Measurements from ENCODE around the gene GRIN1.

The GRIN1 gene

DNA sequence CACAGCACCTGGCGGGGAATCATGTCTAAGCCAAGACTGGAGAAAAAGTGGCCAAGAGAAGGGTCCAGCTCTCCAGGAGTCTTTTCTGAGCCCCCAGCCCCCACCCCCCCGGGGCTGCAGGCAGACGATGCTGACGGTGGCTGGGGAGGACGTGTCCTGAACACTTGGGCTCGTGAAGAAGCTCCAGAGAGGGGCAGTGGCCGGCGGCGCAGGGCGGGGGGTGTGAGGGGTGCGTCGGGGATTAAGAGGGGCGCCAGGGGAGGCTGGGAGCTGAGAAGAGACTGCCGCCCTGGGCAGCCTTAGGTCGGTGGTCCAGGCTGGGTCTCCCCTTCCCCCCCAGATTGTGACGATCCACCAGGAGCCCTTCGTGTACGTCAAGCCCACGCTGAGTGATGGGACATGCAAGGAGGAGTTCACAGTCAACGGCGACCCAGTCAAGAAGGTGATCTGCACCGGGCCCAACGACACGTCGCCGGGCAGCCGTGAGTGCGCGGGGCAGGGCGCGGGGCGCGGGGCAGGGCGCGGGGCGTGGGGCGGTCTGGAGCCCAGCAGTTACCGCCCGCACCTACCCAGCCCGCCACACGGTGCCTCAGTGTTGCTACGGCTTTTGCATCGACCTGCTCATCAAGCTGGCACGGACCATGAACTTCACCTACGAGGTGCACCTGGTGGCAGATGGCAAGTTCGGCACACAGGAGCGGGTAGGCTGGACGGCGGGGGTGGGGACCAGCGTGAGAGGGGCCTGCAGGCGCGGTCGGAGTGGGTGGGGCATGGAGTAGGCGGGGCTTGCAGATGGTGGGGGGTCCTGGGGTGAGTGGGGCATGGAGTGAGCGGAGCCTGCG lies 22.0 kb downstream of the GRIN1 start:
- Histone ChIP-seq H3K27ac (ENCODE audit: low read depth in 2 of 2, low read length in 2 of 2) (no peak overlapping the region), H3K4me3 (ENCODE audit: low read length in 2 of 2) (no peak overlapping the region), H3K9ac (ENCODE audit: low read depth in 1 of 2, low read length in 2 of 2) (no peak overlapping the region), H3K36me3 (ENCODE audit: control insufficient read depth in 2 of 2, insufficient read depth in 2 of 2, low read length in 2 of 2) (no peaks in the 10 kb centered on the region), H3K9me3 (ENCODE audit: control insufficient read depth in 2 of 2, low read length in 2 of 2) (no peaks in the 10 kb centered on the region), H3K27me3 (ENCODE audit: control insufficient read depth in 2 of 2, insufficient read depth in 2 of 2, low read length in 2 of 2) (peaks cover 38 to 39% of the 10 kb centered on the region in 2 donors), H3K4me1 (ENCODE audit: control insufficient read depth in 2 of 2, insufficient read depth in 2 of 2, low read length in 2 of 2) (peaks cover 6 to 9% of the 10 kb centered on the region in 2 donors)

DNA sequence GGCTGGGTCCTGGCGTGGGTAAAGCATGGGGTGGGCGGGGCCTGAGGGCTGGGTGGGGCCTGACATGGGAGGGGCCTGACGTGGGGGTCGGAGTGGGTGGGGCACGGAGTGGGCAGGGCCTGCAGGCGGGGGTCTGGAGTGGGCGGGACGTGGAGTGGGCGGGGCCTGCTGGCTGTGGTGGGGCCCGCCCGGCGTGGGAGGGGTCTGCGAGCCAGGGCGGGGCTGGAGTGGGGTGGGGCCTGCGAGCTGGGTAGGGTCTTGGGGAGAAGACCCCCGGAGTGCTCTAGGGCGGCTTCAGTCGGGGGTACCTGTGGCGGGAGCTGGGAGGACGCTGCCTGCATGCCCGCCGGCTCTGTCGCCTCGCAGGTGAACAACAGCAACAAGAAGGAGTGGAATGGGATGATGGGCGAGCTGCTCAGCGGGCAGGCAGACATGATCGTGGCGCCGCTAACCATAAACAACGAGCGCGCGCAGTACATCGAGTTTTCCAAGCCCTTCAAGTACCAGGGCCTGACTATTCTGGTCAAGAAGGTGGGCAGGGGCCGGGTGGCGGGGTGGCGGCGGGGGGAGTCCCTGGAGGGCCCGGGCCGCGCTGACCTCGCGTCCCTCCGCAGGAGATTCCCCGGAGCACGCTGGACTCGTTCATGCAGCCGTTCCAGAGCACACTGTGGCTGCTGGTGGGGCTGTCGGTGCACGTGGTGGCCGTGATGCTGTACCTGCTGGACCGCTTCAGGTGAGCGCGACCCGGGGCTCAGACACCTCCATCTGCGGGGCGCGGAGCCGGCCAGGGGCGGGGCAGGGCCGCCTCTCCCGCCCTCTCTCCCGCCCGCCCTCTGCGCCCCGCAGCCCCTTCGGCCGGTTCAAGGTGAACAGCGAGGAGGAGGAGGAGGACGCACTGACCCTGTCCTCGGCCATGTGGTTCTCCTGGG lies 22.9 kb downstream of the GRIN1 start:
- H3K4me1 ChIP-seq (ENCODE audit: control insufficient read depth in 2 of 2, insufficient read depth in 2 of 2, low read length in 2 of 2): peaks cover 2 to 10% of the 10 kb centered on the region in 2 donors
- no peak overlapping the region for H3K9ac ChIP-seq (ENCODE audit: low read depth in 1 of 2, low read length in 2 of 2)
- no peaks in the 10 kb centered on the region for H3K36me3 ChIP-seq (ENCODE audit: control insufficient read depth in 2 of 2, insufficient read depth in 2 of 2, low read length in 2 of 2)
- H3K9me3 ChIP-seq (ENCODE audit: control insufficient read depth in 2 of 2, low read length in 2 of 2): no peaks in the 10 kb centered on the region
- H3K27me3 ChIP-seq (ENCODE audit: control insufficient read depth in 2 of 2, insufficient read depth in 2 of 2, low read length in 2 of 2): peaks cover 41 to 48% of the 10 kb centered on the region in 2 donors
- no peak overlapping the region for H3K27ac ChIP-seq (ENCODE audit: low read depth in 2 of 2, low read length in 2 of 2)
- H3K4me3 ChIP-seq (ENCODE audit: low read length in 2 of 2): no peak overlapping the region

DNA sequence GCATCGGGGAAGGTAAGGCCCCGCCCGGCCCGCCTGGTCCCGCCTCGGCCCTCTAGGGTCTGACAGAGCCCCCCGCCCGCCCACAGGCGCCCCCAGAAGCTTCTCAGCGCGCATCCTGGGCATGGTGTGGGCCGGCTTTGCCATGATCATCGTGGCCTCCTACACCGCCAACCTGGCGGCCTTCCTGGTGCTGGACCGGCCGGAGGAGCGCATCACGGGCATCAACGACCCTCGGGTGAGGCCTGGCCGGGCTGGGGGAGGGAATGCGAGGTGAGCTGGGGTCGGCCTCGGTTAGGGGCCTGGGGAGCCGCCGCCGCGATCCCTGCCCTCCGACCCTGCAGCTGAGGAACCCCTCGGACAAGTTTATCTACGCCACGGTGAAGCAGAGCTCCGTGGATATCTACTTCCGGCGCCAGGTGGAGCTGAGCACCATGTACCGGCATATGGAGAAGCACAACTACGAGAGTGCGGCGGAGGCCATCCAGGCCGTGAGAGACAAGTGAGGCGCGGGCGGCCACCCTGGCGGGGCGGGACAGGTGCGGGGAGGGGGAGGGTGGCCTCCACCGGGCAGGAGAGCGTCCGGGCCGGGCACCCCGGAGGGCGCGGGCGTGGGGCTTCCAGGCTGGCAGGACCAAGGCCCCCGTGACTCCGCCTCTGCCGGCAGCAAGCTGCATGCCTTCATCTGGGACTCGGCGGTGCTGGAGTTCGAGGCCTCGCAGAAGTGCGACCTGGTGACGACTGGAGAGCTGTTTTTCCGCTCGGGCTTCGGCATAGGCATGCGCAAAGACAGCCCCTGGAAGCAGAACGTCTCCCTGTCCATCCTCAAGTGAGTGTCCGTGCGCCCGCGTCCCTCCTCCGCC lies 23.8 kb downstream of the GRIN1 start:
- peak overlapping the region in 1 of 2 donors; percentile 35 for H3K4me3 ChIP-seq (ENCODE audit: low read length in 2 of 2)
- no peaks in the 10 kb centered on the region for H3K36me3 ChIP-seq (ENCODE audit: control insufficient read depth in 2 of 2, insufficient read depth in 2 of 2, low read length in 2 of 2)
- H3K9me3 ChIP-seq (ENCODE audit: control insufficient read depth in 2 of 2, low read length in 2 of 2): no peaks in the 10 kb centered on the region
- H3K27ac ChIP-seq (ENCODE audit: low read depth in 2 of 2, low read length in 2 of 2): no peak overlapping the region
- peaks cover 37 to 45% of the 10 kb centered on the region in 2 donors for H3K27me3 ChIP-seq (ENCODE audit: control insufficient read depth in 2 of 2, insufficient read depth in 2 of 2, low read length in 2 of 2)
- no peak overlapping the region for H3K9ac ChIP-seq (ENCODE audit: low read depth in 1 of 2, low read length in 2 of 2)
- peaks cover 2 to 10% of the 10 kb centered on the region in 2 donors for H3K4me1 ChIP-seq (ENCODE audit: control insufficient read depth in 2 of 2, insufficient read depth in 2 of 2, low read length in 2 of 2)

DNA sequence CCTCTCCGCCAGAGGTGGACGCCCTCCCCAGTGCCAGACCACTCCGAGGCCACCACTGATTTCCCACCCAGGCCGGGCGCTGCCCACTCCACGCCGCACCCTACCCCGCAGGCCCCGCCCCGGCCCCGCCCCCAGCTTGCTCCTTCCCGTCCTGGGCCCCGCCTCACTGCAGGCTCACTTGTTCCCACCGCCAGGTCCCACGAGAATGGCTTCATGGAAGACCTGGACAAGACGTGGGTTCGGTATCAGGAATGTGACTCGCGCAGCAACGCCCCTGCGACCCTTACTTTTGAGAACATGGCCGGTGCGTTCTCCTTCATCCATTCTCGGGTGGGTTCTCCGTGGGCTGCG lies 24.4 kb downstream of the GRIN1 start:
- Histone ChIP-seq H3K4me3 (ENCODE audit: low read length in 2 of 2) (peak overlapping the region in 1 of 2 donors; percentile 35), H3K27ac (ENCODE audit: low read depth in 2 of 2, low read length in 2 of 2) (no peak overlapping the region), H3K9ac (ENCODE audit: low read depth in 1 of 2, low read length in 2 of 2) (no peak overlapping the region), H3K27me3 (ENCODE audit: control insufficient read depth in 2 of 2, insufficient read depth in 2 of 2, low read length in 2 of 2) (peaks cover 33 to 44% of the 10 kb centered on the region in 2 donors), H3K4me1 (ENCODE audit: control insufficient read depth in 2 of 2, insufficient read depth in 2 of 2, low read length in 2 of 2) (peaks cover 6 to 14% of the 10 kb centered on the region in 2 donors), H3K36me3 (ENCODE audit: control insufficient read depth in 2 of 2, insufficient read depth in 2 of 2, low read length in 2 of 2) (no peaks in the 10 kb centered on the region), H3K9me3 (ENCODE audit: control insufficient read depth in 2 of 2, low read length in 2 of 2) (no peaks in the 10 kb centered on the region)

DNA sequence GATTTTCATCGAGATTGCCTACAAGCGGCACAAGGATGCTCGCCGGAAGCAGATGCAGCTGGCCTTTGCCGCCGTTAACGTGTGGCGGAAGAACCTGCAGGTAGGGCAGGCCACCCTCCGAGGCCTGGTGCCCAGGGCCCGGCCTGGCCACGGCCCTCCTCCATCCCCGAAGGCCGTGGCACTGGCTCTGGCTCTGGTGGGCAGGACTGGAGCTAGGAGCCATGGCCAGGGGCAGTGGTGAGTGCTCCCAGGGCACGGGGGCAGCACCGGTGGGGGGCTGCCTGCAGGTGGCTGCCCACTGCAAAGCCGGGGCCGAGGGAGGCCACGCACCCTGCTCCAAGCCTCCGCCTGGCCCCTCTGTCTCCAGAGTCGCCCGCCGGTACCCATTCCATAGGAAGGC lies 24.9 kb downstream of the GRIN1 start:
- no peak overlapping the region for H3K27ac ChIP-seq (ENCODE audit: low read depth in 2 of 2, low read length in 2 of 2)
- H3K27me3 ChIP-seq (ENCODE audit: control insufficient read depth in 2 of 2, insufficient read depth in 2 of 2, low read length in 2 of 2): peaks cover 31 to 42% of the 10 kb centered on the region in 2 donors
- no peaks in the 10 kb centered on the region for H3K36me3 ChIP-seq (ENCODE audit: control insufficient read depth in 2 of 2, insufficient read depth in 2 of 2, low read length in 2 of 2)
- H3K9me3 ChIP-seq (ENCODE audit: control insufficient read depth in 2 of 2, low read length in 2 of 2): no peaks in the 10 kb centered on the region
- H3K9ac ChIP-seq (ENCODE audit: low read depth in 1 of 2, low read length in 2 of 2): no peak overlapping the region
- H3K4me3 ChIP-seq (ENCODE audit: low read length in 2 of 2): no peak overlapping the region
- H3K4me1 ChIP-seq (ENCODE audit: control insufficient read depth in 2 of 2, insufficient read depth in 2 of 2, low read length in 2 of 2): peaks cover 8 to 17% of the 10 kb centered on the region in 2 donors

DNA sequence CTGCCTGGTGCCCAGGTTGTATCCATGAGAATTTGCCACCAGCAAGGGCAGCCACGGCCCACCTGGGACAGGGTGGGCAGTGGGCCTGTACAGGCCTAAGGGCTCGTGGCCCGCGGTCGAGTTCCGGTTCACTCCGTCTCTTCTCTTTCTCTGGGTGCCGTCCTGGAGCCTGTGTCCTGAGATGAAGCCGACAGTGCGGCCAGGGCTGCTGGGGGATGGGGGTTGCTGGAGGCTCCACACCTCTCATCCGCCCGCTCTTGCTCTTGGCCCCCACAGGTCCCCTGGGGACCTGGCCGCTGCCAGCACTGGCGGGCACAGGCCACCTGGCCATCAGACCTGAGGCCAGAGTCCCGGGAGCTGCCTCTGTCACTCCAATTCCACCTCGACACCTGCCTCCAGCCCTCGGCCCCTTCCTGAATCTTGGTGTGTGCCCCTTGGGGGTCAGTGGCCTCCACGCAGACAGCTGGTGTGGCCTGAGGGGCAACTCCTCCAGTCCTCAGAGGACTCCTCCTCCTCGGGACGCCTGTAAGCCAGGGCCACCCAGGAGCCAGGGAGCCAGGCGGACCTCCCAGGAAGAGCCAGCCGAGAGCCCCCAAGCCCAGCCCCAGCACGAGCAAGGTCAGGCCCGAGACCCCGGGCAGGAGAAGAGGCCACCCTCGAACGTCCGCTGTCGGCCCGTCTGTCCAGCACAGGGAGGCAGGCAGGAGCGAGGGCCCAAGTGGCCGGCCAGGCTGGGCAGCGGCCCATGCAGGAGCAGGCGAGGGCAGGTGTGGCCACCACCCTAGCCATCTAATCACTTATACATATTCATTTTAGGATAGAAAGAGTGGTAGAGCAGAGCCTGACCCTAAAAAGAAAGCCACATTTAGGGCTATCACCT lies 25.7 kb downstream of the GRIN1 start:
- Histone ChIP-seq H3K27me3 (ENCODE audit: control insufficient read depth in 2 of 2, insufficient read depth in 2 of 2, low read length in 2 of 2) (peaks cover 26 to 35% of the 10 kb centered on the region in 2 donors), H3K9me3 (ENCODE audit: control insufficient read depth in 2 of 2, low read length in 2 of 2) (no peaks in the 10 kb centered on the region), H3K4me1 (ENCODE audit: control insufficient read depth in 2 of 2, insufficient read depth in 2 of 2, low read length in 2 of 2) (peaks cover 16 to 21% of the 10 kb centered on the region in 2 donors), H3K27ac (ENCODE audit: low read depth in 2 of 2, low read length in 2 of 2) (no peak overlapping the region), H3K4me3 (ENCODE audit: low read length in 2 of 2) (no peak overlapping the region), H3K9ac (ENCODE audit: low read depth in 1 of 2, low read length in 2 of 2) (no peak overlapping the region), H3K36me3 (ENCODE audit: control insufficient read depth in 2 of 2, insufficient read depth in 2 of 2, low read length in 2 of 2) (no peaks in the 10 kb centered on the region)

DNA sequence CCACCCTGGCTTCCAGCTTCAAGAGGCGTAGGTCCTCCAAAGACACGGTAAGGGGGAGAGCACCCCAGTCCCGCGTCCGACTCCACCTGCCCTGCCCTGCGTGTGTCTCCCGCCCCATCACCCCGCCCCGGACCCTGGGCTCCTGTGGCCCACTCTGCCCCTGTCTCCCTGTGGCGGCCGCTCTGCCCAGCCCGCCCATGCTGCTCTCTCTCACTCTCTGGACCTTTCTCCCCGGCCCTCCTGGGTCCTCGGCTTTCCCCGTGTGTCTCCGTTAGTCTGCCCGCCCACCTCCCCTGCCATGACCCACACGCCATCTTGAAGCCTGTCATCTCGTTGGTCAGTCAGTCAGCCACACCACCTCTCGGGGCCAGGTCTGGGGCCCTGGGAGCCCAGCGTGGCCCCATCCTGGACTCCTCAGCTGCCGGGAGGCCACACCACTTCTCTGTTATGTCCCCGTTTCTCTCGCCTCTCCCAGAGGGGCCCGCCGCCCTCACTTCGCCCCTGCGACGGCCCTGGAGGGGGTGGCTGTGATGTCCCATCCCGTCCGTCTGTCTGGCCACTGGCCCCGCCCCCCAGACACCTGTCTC lies 26.4 kb downstream of the GRIN1 start:
- H3K36me3 ChIP-seq (ENCODE audit: control insufficient read depth in 2 of 2, insufficient read depth in 2 of 2, low read length in 2 of 2): no peaks in the 10 kb centered on the region
- no peak overlapping the region for H3K27ac ChIP-seq (ENCODE audit: low read depth in 2 of 2, low read length in 2 of 2)
- H3K27me3 ChIP-seq (ENCODE audit: control insufficient read depth in 2 of 2, insufficient read depth in 2 of 2, low read length in 2 of 2): peaks cover 25 to 30% of the 10 kb centered on the region in 2 donors
- H3K9me3 ChIP-seq (ENCODE audit: control insufficient read depth in 2 of 2, low read length in 2 of 2): no peaks in the 10 kb centered on the region
- H3K9ac ChIP-seq (ENCODE audit: low read depth in 1 of 2, low read length in 2 of 2): no peak overlapping the region
- H3K4me3 ChIP-seq (ENCODE audit: low read length in 2 of 2): no peak overlapping the region
- H3K4me1 ChIP-seq (ENCODE audit: control insufficient read depth in 2 of 2, insufficient read depth in 2 of 2, low read length in 2 of 2): peaks cover 18 to 22% of the 10 kb centered on the region in 2 donors

DNA sequence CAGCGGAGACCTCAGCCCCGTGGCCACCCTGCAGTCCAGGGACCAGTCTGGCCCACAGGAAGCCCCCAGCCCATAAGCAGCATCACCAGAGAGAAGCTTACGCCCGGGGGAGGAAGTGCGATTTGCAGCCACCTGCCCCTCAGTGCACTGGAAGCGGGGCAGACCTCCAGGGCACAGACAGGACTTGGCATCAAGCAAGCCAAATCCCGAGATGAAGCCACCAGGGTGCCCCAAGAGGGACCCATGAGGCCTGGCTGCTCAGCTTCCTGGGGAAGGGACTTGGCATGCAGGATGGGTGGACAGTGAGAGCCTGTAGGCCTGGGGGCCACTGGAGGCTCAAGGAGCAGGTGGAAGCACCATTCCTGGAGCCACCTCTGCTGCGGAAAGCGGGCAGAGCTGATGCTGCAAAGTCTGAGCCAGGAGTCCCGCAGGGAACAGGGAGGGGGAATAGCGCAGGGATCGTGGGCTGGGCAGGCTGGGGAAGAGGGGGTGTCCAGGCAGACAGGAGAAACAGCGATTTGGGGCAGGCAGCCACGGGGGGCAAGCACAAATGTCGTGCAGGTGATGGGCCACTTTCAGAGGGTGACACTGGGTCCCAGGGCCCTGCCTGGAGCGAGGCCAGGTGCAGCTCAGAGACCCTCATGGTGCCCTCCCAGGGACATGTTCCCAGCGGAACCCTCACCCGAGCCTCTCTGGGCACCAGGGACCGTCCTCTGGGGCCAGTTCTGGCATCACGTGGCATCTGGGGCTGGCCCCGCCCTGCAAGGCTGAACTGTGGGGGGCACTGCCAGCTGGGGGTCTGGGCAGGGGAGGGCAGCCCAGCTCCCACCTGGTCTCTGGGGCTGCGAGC lies 27.7 kb downstream of the GRIN1 start:
- peaks cover 18 to 22% of the 10 kb centered on the region in 2 donors for H3K4me1 ChIP-seq (ENCODE audit: control insufficient read depth in 2 of 2, insufficient read depth in 2 of 2, low read length in 2 of 2)
- H3K27ac ChIP-seq (ENCODE audit: low read depth in 2 of 2, low read length in 2 of 2): no peak overlapping the region
- no peaks in the 10 kb centered on the region for H3K36me3 ChIP-seq (ENCODE audit: control insufficient read depth in 2 of 2, insufficient read depth in 2 of 2, low read length in 2 of 2)
- H3K4me3 ChIP-seq (ENCODE audit: low read length in 2 of 2): no peak overlapping the region
- no peak overlapping the region for H3K9ac ChIP-seq (ENCODE audit: low read depth in 1 of 2, low read length in 2 of 2)
- no peaks in the 10 kb centered on the region for H3K9me3 ChIP-seq (ENCODE audit: control insufficient read depth in 2 of 2, low read length in 2 of 2)
- peaks cover 24 to 25% of the 10 kb centered on the region in 2 donors for H3K27me3 ChIP-seq (ENCODE audit: control insufficient read depth in 2 of 2, insufficient read depth in 2 of 2, low read length in 2 of 2)
